H1 (cell line): ENCODE results near the gene REEP2. TPM values are rescaled to one million over a fixed set of nuclear protein-coding genes. Genes with fewer than 3 reads are reported as not detected.

Experiments used
- BCL11A ChIP-seq, 2 experiments: IDR thresholded peaks; one replicate each; pipeline ENCODE4 v1.6.1; 2011; ENCODE audit warnings: low read depth in 2 of 2, low read length in 2 of 2, mild to moderate bottlenecking in 2 of 2
- EZH2 ChIP-seq: fragments of 200-600 bp; sonication (generic); IDR thresholded peaks from 2 replicates; pipeline ENCODE4 v1.7.1; 2012; ENCODE audit warnings: low read depth, mild to moderate bottlenecking, moderate library complexity, low read length, inconsistent platforms; ENCODE audit not compliant: severe bottlenecking
- FOSL1 ChIP-seq: IDR thresholded peaks from 2 replicates; pipeline ENCODE4 v1.6.1; 2011; ENCODE audit warnings: mild to moderate bottlenecking, low read depth, low read length, moderate library complexity; ENCODE audit not compliant: insufficient read depth
- JUND ChIP-seq: IDR thresholded peaks from 2 replicates; pipeline ENCODE4 v1.6.1; 2011; ENCODE audit warnings: mild to moderate bottlenecking, improper control_type of control experiment, low read length
- POU5F1 ChIP-seq: IDR thresholded peaks from 2 replicates; pipeline ENCODE4 v1.6.1; 2011; ENCODE audit warnings: low read depth, mild to moderate bottlenecking, low read length, moderate library complexity
- SAP30 ChIP-seq: fragments of 300-600 bp; sonication (generic); IDR thresholded peaks from 2 replicates; pipeline ENCODE4 v1.7.1; 2012; ENCODE audit warnings: low read length, moderate library complexity, mild to moderate bottlenecking, inconsistent platforms; ENCODE audit not compliant: insufficient read depth, insufficient replicate concordance
- polyA plus RNA-seq, 7 experiments: library from polyadenylated mRNA; depleted of rRNA in 3 of 7; stranded (reverse) in 5 of 7; unstranded in 2 of 7; fragments of >200 nt in 5 of 7; fragments of 200-250 nt in 2 of 7; gene quantifications; 1 replicate in 5 of 7; 2 replicates in 1 of 7; 4 replicates in 1 of 7; pipeline versions ENCODE4 v1.2.1 to v1.2.3, GENCODE V29; 2011 to 2013; ENCODE audit warnings: missing spikeins in 2 of 7, mixed read lengths in 2 of 7
- total RNA-seq: library from RNA; stranded (reverse); fragmentation: NEBNext Ultra II Directional; extraction: Animal tissue kit (Norgen Biotek cat#: 25700); gene quantifications from 2 replicates; pipeline ENCODE4 v1.2.1, GENCODE V29; 2021

REEP2 gene
- total and polyA plus RNA-seq, 2 of the 8 experiments (the other 6 are each of a cell fraction or from before 2014, with no cell fraction given): 26.5 to 40.2 TPM

DNA sequence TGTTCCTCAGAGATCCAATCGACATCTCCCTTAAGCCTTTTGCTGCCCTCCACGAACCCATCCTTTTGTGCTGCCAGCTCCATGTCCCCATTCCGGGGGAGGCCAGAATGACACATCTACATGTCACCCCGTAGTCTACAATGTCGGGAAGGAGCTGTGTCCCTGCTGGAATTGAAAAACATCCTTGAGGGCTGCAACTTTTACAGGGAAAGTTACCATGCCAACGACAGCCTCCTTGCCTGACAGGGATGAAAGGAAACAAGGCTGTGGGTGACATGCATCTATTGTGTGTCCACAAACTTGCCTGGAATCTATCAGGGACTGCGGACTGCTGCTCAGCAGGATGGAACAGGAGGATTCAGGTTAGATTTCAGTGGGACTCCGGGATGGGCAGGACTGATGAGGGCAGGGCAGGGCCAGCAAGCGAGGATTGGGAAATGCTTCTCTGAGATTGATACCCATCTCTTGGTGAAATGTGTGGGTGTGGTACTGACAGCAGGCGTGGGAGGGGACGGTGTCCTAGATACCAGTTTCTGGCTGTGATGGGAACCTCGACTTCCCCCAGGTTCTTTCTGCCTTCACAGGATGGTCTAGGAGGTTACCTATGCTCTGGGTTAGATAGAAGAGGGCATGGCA lies 51.9 kb downstream of the REEP2 start (continued):
- TF ChIP-seq EZH2 (no peak), POU5F1 (no peak), FOSL1 (no peak), BCL11A (IDR thresholded peaks at IDR 0.05; ENCODE audit: low read depth in 2 of 2, low read length in 2 of 2) (no peak), JUND (no peak), SAP30 (no peak)
